Stimulated activated CD4-positive, alpha-beta T cell treated with anti-CD3 and anti-CD28 coated beads, Interleukin-4, amount 100 ng/mL, for 48 hours (primary cell): ENCODE data around the gene SETD3.
A peak's percentile ranks its signal among the peaks of the same experiment; 100 is the strongest.

ENCODE experiments used
- DNase-seq, 2 donors: peaks; one replicate each; pipeline ENCODE4 v3.0.0-alpha.2; 2020; ENCODE audit warnings: low read depth in 2 of 2

The SETD3 gene

GRCh38 chr14:99497894-99498293, 17.2 kb upstream of the SETD3 start:
- no peak for DNase-seq

- no peak for DNase-seq
Measured at GRCh38 chr14:99497341-99497740, 16.7 kb upstream of the SETD3 start.

- DNase-seq: no peak
Measured at GRCh38 chr14:99484106-99484505, 3.4 kb upstream of the SETD3 start.

- DNase-seq: peak in 1 of 2 donors; percentile 2
Measured at GRCh38 chr14:99481745-99482099, 1.1 kb upstream of the SETD3 start.

GRCh38 chr14:99480917-99481744, 472 bp upstream of the SETD3 start, which contains the start of gene CCNK:
CCNK (plus strand) TSS chr14:99481409; CDS start chr14:99492678, 11,269 bp downstream.
- DNase-seq: peak; percentile 99 to 100

- no peak for DNase-seq
Measured at GRCh38 chr14:99479160-99479905, 1.3 kb downstream of the SETD3 start.

- DNase-seq: no peak
Measured at GRCh38 chr14:99478128-99478527, 2.5 kb downstream of the SETD3 start.

GRCh38 chr14:99476864-99477263, 3.8 kb downstream of the SETD3 start:
- DNase-seq: no peak

- DNase-seq: no peak
Measured at GRCh38 chr14:99475660-99476059, 5.0 kb downstream of the SETD3 start.

- no peak for DNase-seq
Measured at GRCh38 chr14:99475179-99475578, 5.5 kb downstream of the SETD3 start.

GRCh38 chr14:99473458-99473857, 7.2 kb downstream of the SETD3 start:
- no peak for DNase-seq

- DNase-seq: no peak
Measured at GRCh38 chr14:99472937-99473336, 7.7 kb downstream of the SETD3 start.

GRCh38 chr14:99471731-99472130, 8.9 kb downstream of the SETD3 start:
- DNase-seq: no peak

- no peak for DNase-seq
Measured at GRCh38 chr14:99468836-99469592, 11.6 kb downstream of the SETD3 start.

- no peak for DNase-seq
Measured at GRCh38 chr14:99468081-99468480, 12.6 kb downstream of the SETD3 start.

- no peak for DNase-seq
Measured at GRCh38 chr14:99467336-99468078, 13.2 kb downstream of the SETD3 start.

GRCh38 chr14:99466758-99467157, 13.9 kb downstream of the SETD3 start:
- DNase-seq: no peak

- no peak for DNase-seq
Measured at GRCh38 chr14:99465288-99465687, 15.4 kb downstream of the SETD3 start.

- DNase-seq: no peak
Measured at GRCh38 chr14:99463974-99464373, 16.7 kb downstream of the SETD3 start.

GRCh38 chr14:99462210-99462609, 18.4 kb downstream of the SETD3 start:
- no peak for DNase-seq

- DNase-seq: no peak
Measured at GRCh38 chr14:99461411-99462085, 19.1 kb downstream of the SETD3 start.
